K562 (cell line): ENCODE measurements around the gene ZC3H18. TPM values are rescaled to one million over a fixed set of nuclear protein-coding genes. Genes with fewer than 3 reads are reported as not detected.
A peak's percentile ranks its signal among the peaks of the same experiment; 100 is the strongest.

ENCODE experiments used
- BCOR ChIP-seq: fragments of 450-650 bp; IDR thresholded peaks from 2 replicates; pipeline ENCODE4 v1.6.1; 2016
- CTBP1 ChIP-seq: fragments of 450-650 bp; IDR thresholded peaks from 2 replicates; pipeline ENCODE4 v1.6.1; 2016; ENCODE audit warnings: borderline replicate concordance
- ILK ChIP-seq: fragments of 450-650 bp; IDR thresholded peaks from 2 replicates; pipeline ENCODE4 v1.6.1; 2016; ENCODE audit warnings: missing genetic modification characterization, low read depth, mild to moderate bottlenecking, missing compliant biosample characterization, moderate library complexity, borderline replicate concordance
- L3MBTL2 ChIP-seq: fragments of 450-650 bp; IDR thresholded peaks from 2 replicates; pipeline ENCODE4 v1.6.1; 2016; ENCODE audit warnings: mild to moderate bottlenecking, moderate library complexity
- NEUROD1 ChIP-seq: fragments of 150-350 bp; IDR thresholded peaks from 2 replicates; pipeline ENCODE4 v1.6.1; 2014; ENCODE audit warnings: borderline replicate concordance, low read length, low read depth; ENCODE audit not compliant: partially characterized antibody
- PML ChIP-seq: IDR thresholded peaks from 2 replicates; pipeline ENCODE4 v1.6.1; 2012; ENCODE audit warnings: low read length, inconsistent platforms
- POLR2G ChIP-seq: fragments of 200-400 bp; formaldehyde crosslinking; IDR thresholded peaks from 2 replicates; pipeline ENCODE4 v1.6.1; 2017; ENCODE audit warnings: low read depth, mild to moderate bottlenecking, antibody characterized with exemption, low read length, moderate library complexity
- RB1 ChIP-seq: fragments of 450-650 bp; IDR thresholded peaks from 2 replicates; pipeline ENCODE4 v1.6.1; 2017; ENCODE audit warnings: low read depth, mild to moderate bottlenecking
- RBM14 ChIP-seq: fragments of 200-400 bp; formaldehyde crosslinking; IDR thresholded peaks from 2 replicates; pipeline ENCODE4 v1.6.1; 2018; ENCODE audit warnings: low read depth, mild to moderate bottlenecking, low read length, moderate library complexity, borderline replicate concordance; ENCODE audit not compliant: insufficient read depth
- SMAD2 ChIP-seq: fragments of 150-350 bp; IDR thresholded peaks from 2 replicates; pipeline ENCODE4 v1.6.1; 2014; ENCODE audit warnings: low read depth, mild to moderate bottlenecking, low read length
- SMAD4 ChIP-seq: fragments of 250-450 bp; sonication (Bioruptor Pico); conservative IDR thresholded peaks from 2 replicates; pipeline ENCODE4 v1.8.0; 2021; ENCODE audit warnings: inconsistent platforms, mild to moderate bottlenecking, moderate library complexity
- TBP ChIP-seq: optimal IDR thresholded peaks from 2 replicates; pipeline ENCODE3; 2011; ENCODE audit warnings: low read depth, low read length, improper control_type of control experiment
- ZNF175 ChIP-seq: fragments of 200-800 bp; sonication (Bioruptor generic); IDR thresholded peaks from 2 replicates; pipeline ENCODE4 v1.6.1; 2016; ENCODE audit warnings: low read depth, mild to moderate bottlenecking, missing genetic modification characterization, missing compliant biosample characterization
- ZNF217 ChIP-seq: sonication (generic); formaldehyde crosslinking; IDR thresholded peaks from 2 replicates; pipeline ENCODE4 v1.8.0; 2022; ENCODE audit warnings: mild to moderate bottlenecking, missing genetic modification reagents
- ZNF263 ChIP-seq: sonication (generic); formaldehyde crosslinking; IDR thresholded peaks from 2 replicates; pipeline ENCODE4 v1.8.0; 2022; ENCODE audit warnings: mild to moderate bottlenecking, missing genetic modification reagents, borderline replicate concordance
- ZNF41 ChIP-seq: fragments of 250-450 bp; sonication (Bioruptor Pico); conservative IDR thresholded peaks from 2 replicates; pipeline ENCODE4 v1.4.0; 2020; ENCODE audit warnings: mild to moderate bottlenecking
- polyA plus RNA-seq, 8 experiments: library from polyadenylated mRNA; depleted of rRNA in 4 of 8; stranded (reverse) in 5 of 8; unstranded in 3 of 8; fragments of >200 nt; fragmentation: Nextera tagmentation in 2 of 8; fragmentation: Illumina TruSeq in 1 of 8; extraction: Ambion mirVana in 2 of 8; extraction: Trizol in 1 of 8; gene quantifications; 2 replicates each; pipeline versions ENCODE4 v1.2.1 to v1.2.3, GENCODE V29; 2011 to 2014; ENCODE audit warnings: inconsistent platforms in 1 of 8, missing spikeins in 1 of 8
- total RNA-seq, 7 experiments: library from RNA; depleted of rRNA in 6 of 7; stranded (reverse); fragments of >200 nt in 6 of 7; fragmentation: Illumina TruSeq in 2 of 7; extraction: Trizol in 2 of 7; gene quantifications; 2 replicates each; pipeline versions ENCODE4 v1.2.1 to v1.2.3, GENCODE V29; 2011 to 2021; ENCODE audit warnings: low replicate concordance in 1 of 7
- TF ChIP-seq, protein P1 (sequence below): fragments of 450-650 bp; IDR thresholded peaks from 2 replicates; pipeline ENCODE4 v1.6.1; 2016; ENCODE audit warnings: mild to moderate bottlenecking, moderate library complexity

Gene ZC3H18
- total and polyA plus RNA-seq, 9 of the 15 experiments (the other 6 are each of a cell fraction or from before 2014, with no cell fraction given), result 1.7 to 88.7 (median 26.9) TPM

DNA sequence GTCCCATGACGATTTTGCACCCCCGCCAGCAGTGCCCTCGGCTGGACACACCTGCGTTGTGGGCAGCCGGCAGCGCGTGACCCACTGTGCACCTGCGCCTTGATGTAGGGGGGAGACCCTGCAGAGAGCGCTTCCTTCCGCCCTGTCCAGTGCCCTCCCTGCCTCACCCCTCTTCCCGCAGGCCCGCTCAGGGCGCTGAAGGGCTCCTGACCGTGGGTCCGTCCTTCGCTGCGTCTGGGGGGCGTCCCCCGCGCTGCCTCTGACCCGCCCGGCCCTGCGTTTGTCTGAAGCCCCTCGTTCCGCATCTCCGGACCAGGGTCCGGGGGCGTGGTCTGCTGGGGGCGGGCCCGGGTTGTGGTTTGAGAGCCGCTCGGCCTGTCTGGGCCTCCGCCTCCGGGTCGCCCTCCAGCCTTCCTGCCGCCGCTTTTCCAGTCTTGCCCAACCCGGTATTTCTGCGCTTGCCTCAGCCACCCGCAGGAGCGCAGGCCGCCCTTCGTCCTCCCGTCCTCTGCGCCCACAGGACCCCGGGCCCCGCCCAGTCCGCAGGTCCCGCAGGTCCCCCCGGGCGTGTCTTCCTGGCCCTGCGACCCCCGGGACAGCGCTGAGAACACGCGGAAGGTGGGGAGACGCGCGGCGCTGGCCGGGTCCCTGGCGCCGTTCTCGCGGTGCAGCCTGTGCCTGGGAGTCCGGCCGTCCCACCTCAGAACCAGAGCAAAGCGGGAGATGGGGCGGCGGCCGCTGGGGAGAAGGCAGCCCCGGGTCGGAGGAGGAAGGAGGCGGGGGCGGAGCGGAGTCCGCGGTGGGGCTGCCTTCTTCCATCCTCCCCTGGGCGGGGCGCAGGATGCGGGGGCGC is 64.2 kb downstream of the ZC3H18 start (continued):
- TF ChIP-seq ZNF217 (CRISPR knock-in tag) (no peak), SMAD2 (no peak), RB1 (peak; percentile 38; the same call in 1 of the 2 replicates), CTBP1 (peak; percentile 64; the same call in 1 of the 2 replicates), ILK (no peak), POLR2G (peak; percentile 77), SMAD4 (peak; percentile 48), TBP (no peak), ZNF41 (CRISPR knock-in tag) (no peak), L3MBTL2 (0 out of 2 replicates have a peak, but pooled peaks have one; percentile 9), ZNF263 (peak; percentile 69; the same call in 1 of the 2 replicates), BCOR (peak; percentile 41; the same call in 1 of the 2 replicates), RBM14 (0 out of 2 replicates have a peak, but pooled peaks have one; percentile 17), ZNF175 (CRISPR knock-in tag) (no peak), NEUROD1 (no peak), PML (no peak)
- TF ChIP-seq, protein P1, sequence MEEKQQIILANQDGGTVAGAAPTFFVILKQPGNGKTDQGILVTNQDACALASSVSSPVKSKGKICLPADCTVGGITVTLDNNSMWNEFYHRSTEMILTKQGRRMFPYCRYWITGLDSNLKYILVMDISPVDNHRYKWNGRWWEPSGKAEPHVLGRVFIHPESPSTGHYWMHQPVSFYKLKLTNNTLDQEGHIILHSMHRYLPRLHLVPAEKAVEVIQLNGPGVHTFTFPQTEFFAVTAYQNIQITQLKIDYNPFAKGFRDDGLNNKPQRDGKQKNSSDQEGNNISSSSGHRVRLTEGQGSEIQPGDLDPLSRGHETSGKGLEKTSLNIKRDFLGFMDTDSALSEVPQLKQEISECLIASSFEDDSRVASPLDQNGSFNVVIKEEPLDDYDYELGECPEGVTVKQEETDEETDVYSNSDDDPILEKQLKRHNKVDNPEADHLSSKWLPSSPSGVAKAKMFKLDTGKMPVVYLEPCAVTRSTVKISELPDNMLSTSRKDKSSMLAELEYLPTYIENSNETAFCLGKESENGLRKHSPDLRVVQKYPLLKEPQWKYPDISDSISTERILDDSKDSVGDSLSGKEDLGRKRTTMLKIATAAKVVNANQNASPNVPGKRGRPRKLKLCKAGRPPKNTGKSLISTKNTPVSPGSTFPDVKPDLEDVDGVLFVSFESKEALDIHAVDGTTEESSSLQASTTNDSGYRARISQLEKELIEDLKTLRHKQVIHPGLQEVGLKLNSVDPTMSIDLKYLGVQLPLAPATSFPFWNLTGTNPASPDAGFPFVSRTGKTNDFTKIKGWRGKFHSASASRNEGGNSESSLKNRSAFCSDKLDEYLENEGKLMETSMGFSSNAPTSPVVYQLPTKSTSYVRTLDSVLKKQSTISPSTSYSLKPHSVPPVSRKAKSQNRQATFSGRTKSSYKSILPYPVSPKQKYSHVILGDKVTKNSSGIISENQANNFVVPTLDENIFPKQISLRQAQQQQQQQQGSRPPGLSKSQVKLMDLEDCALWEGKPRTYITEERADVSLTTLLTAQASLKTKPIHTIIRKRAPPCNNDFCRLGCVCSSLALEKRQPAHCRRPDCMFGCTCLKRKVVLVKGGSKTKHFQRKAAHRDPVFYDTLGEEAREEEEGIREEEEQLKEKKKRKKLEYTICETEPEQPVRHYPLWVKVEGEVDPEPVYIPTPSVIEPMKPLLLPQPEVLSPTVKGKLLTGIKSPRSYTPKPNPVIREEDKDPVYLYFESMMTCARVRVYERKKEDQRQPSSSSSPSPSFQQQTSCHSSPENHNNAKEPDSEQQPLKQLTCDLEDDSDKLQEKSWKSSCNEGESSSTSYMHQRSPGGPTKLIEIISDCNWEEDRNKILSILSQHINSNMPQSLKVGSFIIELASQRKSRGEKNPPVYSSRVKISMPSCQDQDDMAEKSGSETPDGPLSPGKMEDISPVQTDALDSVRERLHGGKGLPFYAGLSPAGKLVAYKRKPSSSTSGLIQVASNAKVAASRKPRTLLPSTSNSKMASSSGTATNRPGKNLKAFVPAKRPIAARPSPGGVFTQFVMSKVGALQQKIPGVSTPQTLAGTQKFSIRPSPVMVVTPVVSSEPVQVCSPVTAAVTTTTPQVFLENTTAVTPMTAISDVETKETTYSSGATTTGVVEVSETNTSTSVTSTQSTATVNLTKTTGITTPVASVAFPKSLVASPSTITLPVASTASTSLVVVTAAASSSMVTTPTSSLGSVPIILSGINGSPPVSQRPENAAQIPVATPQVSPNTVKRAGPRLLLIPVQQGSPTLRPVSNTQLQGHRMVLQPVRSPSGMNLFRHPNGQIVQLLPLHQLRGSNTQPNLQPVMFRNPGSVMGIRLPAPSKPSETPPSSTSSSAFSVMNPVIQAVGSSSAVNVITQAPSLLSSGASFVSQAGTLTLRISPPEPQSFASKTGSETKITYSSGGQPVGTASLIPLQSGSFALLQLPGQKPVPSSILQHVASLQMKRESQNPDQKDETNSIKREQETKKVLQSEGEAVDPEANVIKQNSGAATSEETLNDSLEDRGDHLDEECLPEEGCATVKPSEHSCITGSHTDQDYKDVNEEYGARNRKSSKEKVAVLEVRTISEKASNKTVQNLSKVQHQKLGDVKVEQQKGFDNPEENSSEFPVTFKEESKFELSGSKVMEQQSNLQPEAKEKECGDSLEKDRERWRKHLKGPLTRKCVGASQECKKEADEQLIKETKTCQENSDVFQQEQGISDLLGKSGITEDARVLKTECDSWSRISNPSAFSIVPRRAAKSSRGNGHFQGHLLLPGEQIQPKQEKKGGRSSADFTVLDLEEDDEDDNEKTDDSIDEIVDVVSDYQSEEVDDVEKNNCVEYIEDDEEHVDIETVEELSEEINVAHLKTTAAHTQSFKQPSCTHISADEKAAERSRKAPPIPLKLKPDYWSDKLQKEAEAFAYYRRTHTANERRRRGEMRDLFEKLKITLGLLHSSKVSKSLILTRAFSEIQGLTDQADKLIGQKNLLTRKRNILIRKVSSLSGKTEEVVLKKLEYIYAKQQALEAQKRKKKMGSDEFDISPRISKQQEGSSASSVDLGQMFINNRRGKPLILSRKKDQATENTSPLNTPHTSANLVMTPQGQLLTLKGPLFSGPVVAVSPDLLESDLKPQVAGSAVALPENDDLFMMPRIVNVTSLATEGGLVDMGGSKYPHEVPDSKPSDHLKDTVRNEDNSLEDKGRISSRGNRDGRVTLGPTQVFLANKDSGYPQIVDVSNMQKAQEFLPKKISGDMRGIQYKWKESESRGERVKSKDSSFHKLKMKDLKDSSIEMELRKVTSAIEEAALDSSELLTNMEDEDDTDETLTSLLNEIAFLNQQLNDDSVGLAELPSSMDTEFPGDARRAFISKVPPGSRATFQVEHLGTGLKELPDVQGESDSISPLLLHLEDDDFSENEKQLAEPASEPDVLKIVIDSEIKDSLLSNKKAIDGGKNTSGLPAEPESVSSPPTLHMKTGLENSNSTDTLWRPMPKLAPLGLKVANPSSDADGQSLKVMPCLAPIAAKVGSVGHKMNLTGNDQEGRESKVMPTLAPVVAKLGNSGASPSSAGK, result no peak
